HepG2 (cell line): ENCODE data around the gene ST8SIA1.

Experiments used
- EZH2 ChIP-seq: conservative IDR thresholded peaks from 2 replicates; pipeline ENCODE4 v1.6.1; 2012; ENCODE audit warnings: mild to moderate bottlenecking, low read depth, low read length, moderate library complexity
- GTF2F1 ChIP-seq: fragments of 150-350 bp; IDR thresholded peaks from 2 replicates; pipeline ENCODE4 v1.6.1; 2014; ENCODE audit warnings: low read length
- POLR2A ChIP-seq, 2 experiments: IDR thresholded peaks; 2 replicates each; pipeline ENCODE4 v1.6.1; 2011; ENCODE audit warnings: low read depth in 2 of 2, low read length in 2 of 2, mild to moderate bottlenecking in 1 of 2, moderate library complexity in 1 of 2; ENCODE audit not compliant: insufficient read depth in 1 of 2
- RAD21 ChIP-seq: fragments of 450-650 bp; formaldehyde crosslinking; IDR thresholded peaks from 2 replicates; pipeline ENCODE4 v1.5.0; 2020; ENCODE audit warnings: mild to moderate bottlenecking
- RXRA ChIP-seq: sonication (generic); formaldehyde crosslinking; IDR thresholded peaks from 2 replicates; pipeline ENCODE4 v1.5.1; 2020; ENCODE audit warnings: missing genetic modification reagents
- ZNF224 ChIP-seq: sonication (generic); formaldehyde crosslinking; IDR thresholded peaks from 2 replicates; pipeline ENCODE4 v1.5.0; 2020; ENCODE audit warnings: mild to moderate bottlenecking, missing genetic modification reagents
- TF ChIP-seq, protein P1 (sequence below): sonication (generic); formaldehyde crosslinking; IDR thresholded peaks from 2 replicates; pipeline ENCODE4 v1.4.0; 2020; ENCODE audit warnings: missing genetic modification reagents
- TF ChIP-seq, protein P2 (sequence below): IDR thresholded peaks from 2 replicates; pipeline ENCODE4 v1.6.1; 2018; ENCODE audit warnings: missing genetic modification reagents, mild to moderate bottlenecking, missing compliant biosample characterization
- TF ChIP-seq, protein P3 (sequence below): sonication (generic); formaldehyde crosslinking; IDR thresholded peaks from 2 replicates; pipeline ENCODE4 v1.8.1; 2023; ENCODE audit warnings: mild to moderate bottlenecking, inconsistent platforms, moderate library complexity, missing genetic modification reagents, borderline replicate concordance
- TF ChIP-seq, protein P4 (sequence below): sonication (generic); formaldehyde crosslinking; IDR thresholded peaks from 2 replicates; pipeline ENCODE4 v1.8.1; 2023; ENCODE audit warnings: missing genetic modification reagents, inconsistent platforms, borderline replicate concordance
- TF ChIP-seq, protein P5 (sequence below): sonication (generic); formaldehyde crosslinking; IDR thresholded peaks from 2 replicates; pipeline ENCODE4 v1.5.0; 2020; ENCODE audit warnings: mild to moderate bottlenecking, missing genetic modification reagents, moderate library complexity

DNA sequence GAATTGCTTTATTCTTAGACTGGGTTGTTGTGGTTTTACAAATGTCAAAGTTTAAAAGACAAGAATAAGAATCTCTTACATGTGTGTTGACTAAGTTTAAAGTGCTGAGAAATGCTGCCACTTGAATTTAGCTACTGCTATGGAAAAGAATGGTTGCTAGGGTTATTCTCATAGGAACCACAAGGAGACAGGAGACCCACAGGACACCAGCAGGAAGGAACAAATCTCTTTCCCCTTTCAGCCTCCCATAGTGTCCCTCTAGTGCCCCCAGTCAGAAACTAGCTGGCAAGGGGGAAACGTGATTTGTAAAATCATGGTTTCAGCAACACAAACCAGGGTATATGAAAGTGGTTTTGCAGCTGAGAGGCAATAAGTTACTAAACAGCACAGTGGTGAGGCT, 102.7 kb downstream of the ST8SIA1 start:
- TF ChIP-seq POLR2A (IDR thresholded peaks at IDR 0.05; ENCODE audit: insufficient read depth in 1 of 2, low read depth in 2 of 2, low read length in 2 of 2): no peak
- TF ChIP-seq, protein P1, sequence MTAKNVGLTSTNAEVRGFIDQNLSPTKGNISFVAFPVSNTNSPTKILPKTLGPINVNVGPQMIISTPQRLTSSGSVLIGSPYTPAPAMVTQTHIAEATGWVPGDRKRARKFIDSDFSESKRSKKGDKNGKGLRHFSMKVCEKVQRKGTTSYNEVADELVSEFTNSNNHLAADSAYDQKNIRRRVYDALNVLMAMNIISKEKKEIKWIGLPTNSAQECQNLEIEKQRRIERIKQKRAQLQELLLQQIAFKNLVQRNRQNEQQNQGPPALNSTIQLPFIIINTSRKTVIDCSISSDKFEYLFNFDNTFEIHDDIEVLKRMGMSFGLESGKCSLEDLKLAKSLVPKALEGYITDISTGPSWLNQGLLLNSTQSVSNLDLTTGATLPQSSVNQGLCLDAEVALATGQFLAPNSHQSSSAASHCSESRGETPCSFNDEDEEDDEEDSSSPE (CRISPR knock-in tag): no peak
- TF ChIP-seq, protein P2, sequence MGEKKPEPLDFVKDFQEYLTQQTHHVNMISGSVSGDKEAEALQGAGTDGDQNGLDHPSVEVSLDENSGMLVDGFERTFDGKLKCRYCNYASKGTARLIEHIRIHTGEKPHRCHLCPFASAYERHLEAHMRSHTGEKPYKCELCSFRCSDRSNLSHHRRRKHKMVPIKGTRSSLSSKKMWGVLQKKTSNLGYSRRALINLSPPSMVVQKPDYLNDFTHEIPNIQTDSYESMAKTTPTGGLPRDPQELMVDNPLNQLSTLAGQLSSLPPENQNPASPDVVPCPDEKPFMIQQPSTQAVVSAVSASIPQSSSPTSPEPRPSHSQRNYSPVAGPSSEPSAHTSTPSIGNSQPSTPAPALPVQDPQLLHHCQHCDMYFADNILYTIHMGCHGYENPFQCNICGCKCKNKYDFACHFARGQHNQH: no peak
- TF ChIP-seq ZNF224 (CRISPR knock-in tag): no peak
- TF ChIP-seq RAD21 (CRISPR knock-in tag): no peak
- TF ChIP-seq, protein P3, sequence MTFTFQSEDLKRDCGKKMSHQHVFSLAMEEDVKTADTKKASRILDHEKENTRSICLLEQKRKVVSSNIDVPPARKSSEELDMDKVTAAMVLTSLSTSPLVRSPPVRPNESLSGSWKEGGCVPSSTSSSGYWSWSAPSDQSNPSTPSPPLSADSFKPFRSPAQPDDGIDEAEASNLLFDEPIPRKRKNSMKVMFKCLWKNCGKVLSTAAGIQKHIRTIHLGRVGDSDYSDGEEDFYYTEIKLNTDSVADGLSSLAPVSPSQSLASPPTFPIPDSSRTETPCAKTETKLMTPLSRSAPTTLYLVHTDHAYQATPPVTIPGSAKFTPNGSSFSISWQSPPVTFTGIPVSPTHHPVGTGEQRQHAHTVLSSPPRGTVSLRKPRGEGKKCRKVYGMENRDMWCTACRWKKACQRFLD (CRISPR knock-in tag): no peak
- no peak for TF ChIP-seq EZH2
- TF ChIP-seq RXRA (CRISPR knock-in tag): no peak
- no peak for TF ChIP-seq GTF2F1
- TF ChIP-seq, protein P4, sequence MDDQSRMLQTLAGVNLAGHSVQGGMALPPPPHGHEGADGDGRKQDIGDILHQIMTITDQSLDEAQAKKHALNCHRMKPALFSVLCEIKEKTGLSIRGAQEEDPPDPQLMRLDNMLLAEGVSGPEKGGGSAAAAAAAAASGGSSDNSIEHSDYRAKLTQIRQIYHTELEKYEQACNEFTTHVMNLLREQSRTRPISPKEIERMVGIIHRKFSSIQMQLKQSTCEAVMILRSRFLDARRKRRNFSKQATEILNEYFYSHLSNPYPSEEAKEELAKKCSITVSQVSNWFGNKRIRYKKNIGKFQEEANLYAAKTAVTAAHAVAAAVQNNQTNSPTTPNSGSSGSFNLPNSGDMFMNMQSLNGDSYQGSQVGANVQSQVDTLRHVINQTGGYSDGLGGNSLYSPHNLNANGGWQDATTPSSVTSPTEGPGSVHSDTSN: no peak
- TF ChIP-seq, protein P5, sequence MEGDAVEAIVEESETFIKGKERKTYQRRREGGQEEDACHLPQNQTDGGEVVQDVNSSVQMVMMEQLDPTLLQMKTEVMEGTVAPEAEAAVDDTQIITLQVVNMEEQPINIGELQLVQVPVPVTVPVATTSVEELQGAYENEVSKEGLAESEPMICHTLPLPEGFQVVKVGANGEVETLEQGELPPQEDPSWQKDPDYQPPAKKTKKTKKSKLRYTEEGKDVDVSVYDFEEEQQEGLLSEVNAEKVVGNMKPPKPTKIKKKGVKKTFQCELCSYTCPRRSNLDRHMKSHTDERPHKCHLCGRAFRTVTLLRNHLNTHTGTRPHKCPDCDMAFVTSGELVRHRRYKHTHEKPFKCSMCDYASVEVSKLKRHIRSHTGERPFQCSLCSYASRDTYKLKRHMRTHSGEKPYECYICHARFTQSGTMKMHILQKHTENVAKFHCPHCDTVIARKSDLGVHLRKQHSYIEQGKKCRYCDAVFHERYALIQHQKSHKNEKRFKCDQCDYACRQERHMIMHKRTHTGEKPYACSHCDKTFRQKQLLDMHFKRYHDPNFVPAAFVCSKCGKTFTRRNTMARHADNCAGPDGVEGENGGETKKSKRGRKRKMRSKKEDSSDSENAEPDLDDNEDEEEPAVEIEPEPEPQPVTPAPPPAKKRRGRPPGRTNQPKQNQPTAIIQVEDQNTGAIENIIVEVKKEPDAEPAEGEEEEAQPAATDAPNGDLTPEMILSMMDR (CRISPR knock-in tag): no peak
